COLO668 (cell line): Measurements from ENCODE around the gene TAOK3.
"Not testable (repeated sequence)": the region's sequence is repeated elsewhere in the genome, so short reads cannot be mapped to it uniquely, and the experiment has no call there.

Source experiments
- DNase-seq: peaks from one replicate; lab custom pipeline; 2025; ENCODE audit not compliant: unreplicated experiment; lab: John Stamatoyannopoulos, UW

TAOK3 gene

GRCh38 chr12:118302053-118302452 is 70.7 kb downstream of the TAOK3 start:
- no peak for DNase-seq

- DNase-seq, result no peak
Measured at GRCh38 chr12:118299791-118300460, 72.8 kb downstream of the TAOK3 start.

GRCh38 chr12:118297284-118297683 is 75.4 kb downstream of the TAOK3 start:
- DNase-seq, result no peak

- DNase-seq, result no peak
Measured at GRCh38 chr12:118292836-118293235, 79.9 kb downstream of the TAOK3 start.

GRCh38 chr12:118290130-118290529 is 82.6 kb downstream of the TAOK3 start:
- no peak for DNase-seq

GRCh38 chr12:118288174-118288573 is 84.5 kb downstream of the TAOK3 start:
- DNase-seq, result no peak

GRCh38 chr12:118287728-118288127 is 85.0 kb downstream of the TAOK3 start:
- no peak for DNase-seq

- DNase-seq, result no peak
Measured at GRCh38 chr12:118282767-118283166, 89.9 kb downstream of the TAOK3 start.

- DNase-seq, result not testable (repeated sequence)
Measured at GRCh38 chr12:118278288-118278687, 94.4 kb downstream of the TAOK3 start.

GRCh38 chr12:118274066-118274465 is 98.6 kb downstream of the TAOK3 start:
- DNase-seq, result no peak

GRCh38 chr12:118271770-118272417 is 100.8 kb downstream of the TAOK3 start:
- DNase-seq, result no peak

- DNase-seq, result no peak
Measured at GRCh38 chr12:118271183-118271582, 101.5 kb downstream of the TAOK3 start.

GRCh38 chr12:118269806-118270205 is 102.9 kb downstream of the TAOK3 start:
- no peak for DNase-seq

GRCh38 chr12:118259079-118259478 is 113.6 kb downstream of the TAOK3 start:
- DNase-seq, result peak; percentile 20

- no peak for DNase-seq
Measured at GRCh38 chr12:118256352-118256751, 116.4 kb downstream of the TAOK3 start.

GRCh38 chr12:118249547-118249946 is 123.2 kb downstream of the TAOK3 start:
- DNase-seq, result no peak

- not testable (repeated sequence) for DNase-seq
Measured at GRCh38 chr12:118245886-118246285, 126.8 kb downstream of the TAOK3 start.

GRCh38 chr12:118238888-118239287 is 133.8 kb downstream of the TAOK3 start:
- DNase-seq, result no peak

GRCh38 chr12:118237908-118238307 is 134.8 kb downstream of the TAOK3 start:
- DNase-seq, result no peak

- no peak for DNase-seq
Measured at GRCh38 chr12:118237052-118237665, 135.5 kb downstream of the TAOK3 start.

- DNase-seq, result no peak
Measured at GRCh38 chr12:118220702-118221101, 152.0 kb downstream of the TAOK3 start.

GRCh38 chr12:118219772-118220171 is 152.9 kb downstream of the TAOK3 start:
- no peak for DNase-seq
